Fibroblast of lung (primary cell): ENCODE measurements around the gene TMED3.

ENCODE experiments used
- CTCF ChIP-seq, 2 donors: IDR thresholded peaks in 1 of 2; conservative IDR thresholded peaks in 1 of 2; 1 replicate in 1 of 2; 2 replicates in 1 of 2; pipeline ENCODE4 v1.5.1; 2011 to 2012; ENCODE audit warnings: low read length in 2 of 2, control low read depth in 1 of 2, inconsistent platforms in 1 of 2, low read depth in 1 of 2, mild to moderate bottlenecking in 1 of 2
- EZH2 ChIP-seq: IDR thresholded peaks from 2 replicates; pipeline ENCODE4 v1.5.1; 2012; ENCODE audit warnings: low read length, control low read depth, mild to moderate bottlenecking; ENCODE audit errors: missing control alignments

GRCh38 chr15:79290642-79291275 lies 20.2 kb upstream of the TMED3 start:
- TF ChIP-seq CTCF (conservative IDR thresholded peaks at IDR 0.05 in 1 of 2, IDR thresholded peaks at IDR 0.05 in 1 of 2; ENCODE audit: low read depth in 1 of 2, low read length in 2 of 2) (no peak), EZH2 (no peak)
